GM21381 (cell line): ENCODE results near the gene CPNE2.
"Not testable (repeated sequence)": the region's sequence is repeated elsewhere in the genome, so short reads cannot be mapped to it uniquely, and the experiment has no call there.

ENCODE experiments used
- ATAC-seq: cut with Tn5 transposase; IDR thresholded peaks from one replicate; pipeline ENCODE4 v1.9.1; 2021; ENCODE audit warnings: mild to moderate bottlenecking, moderate library complexity; ENCODE audit not compliant: unreplicated experiment

CPNE2 gene

DNA sequence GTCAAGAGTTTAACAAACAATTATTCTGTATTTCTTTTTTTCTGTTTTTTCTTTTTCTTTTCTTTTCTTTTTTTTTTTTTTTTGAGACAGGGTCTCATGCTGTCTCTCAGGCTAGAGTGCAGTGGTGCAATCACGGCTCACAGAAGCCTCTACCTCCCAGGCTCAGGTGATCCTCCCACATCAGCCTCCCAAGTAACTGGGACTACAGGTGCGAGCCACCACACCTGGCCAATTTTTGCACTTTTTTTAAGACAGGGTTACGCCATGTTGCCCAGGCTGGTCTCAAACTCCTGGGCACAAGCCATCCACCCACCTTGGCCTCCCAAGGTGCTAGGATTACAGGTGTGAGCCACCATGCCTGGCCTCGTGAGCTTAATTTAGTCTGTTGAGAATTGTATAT lies 97.1 kb downstream of the CPNE2 start:
- not testable (repeated sequence) for ATAC-seq

DNA sequence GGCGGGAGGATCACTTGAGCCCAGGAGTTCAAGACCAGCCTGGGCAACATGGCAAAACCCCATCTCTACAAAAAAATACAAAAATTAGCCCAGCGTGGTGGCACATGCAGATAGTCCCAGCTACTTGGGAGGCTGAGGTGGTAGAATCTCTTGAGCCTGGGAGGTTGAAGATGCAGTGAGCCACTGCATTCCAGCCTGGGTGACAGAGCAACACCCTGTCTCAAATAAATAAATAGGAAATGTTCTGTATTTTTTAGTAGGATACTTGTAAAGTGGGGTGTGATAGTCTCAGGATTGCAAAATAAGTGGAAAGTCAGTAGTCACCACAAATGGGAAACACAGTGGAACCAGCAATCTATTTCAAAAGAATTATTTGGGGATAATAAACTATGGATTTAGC lies 97.8 kb downstream of the CPNE2 start:
- ATAC-seq: no peak

GRCh38 chr16:57191056-57191571 lies 98.7 kb downstream of the CPNE2 start:
- no peak for ATAC-seq

GRCh38 chr16:57192146-57192545 lies 99.8 kb downstream of the CPNE2 start:
- ATAC-seq: no peak

DNA sequence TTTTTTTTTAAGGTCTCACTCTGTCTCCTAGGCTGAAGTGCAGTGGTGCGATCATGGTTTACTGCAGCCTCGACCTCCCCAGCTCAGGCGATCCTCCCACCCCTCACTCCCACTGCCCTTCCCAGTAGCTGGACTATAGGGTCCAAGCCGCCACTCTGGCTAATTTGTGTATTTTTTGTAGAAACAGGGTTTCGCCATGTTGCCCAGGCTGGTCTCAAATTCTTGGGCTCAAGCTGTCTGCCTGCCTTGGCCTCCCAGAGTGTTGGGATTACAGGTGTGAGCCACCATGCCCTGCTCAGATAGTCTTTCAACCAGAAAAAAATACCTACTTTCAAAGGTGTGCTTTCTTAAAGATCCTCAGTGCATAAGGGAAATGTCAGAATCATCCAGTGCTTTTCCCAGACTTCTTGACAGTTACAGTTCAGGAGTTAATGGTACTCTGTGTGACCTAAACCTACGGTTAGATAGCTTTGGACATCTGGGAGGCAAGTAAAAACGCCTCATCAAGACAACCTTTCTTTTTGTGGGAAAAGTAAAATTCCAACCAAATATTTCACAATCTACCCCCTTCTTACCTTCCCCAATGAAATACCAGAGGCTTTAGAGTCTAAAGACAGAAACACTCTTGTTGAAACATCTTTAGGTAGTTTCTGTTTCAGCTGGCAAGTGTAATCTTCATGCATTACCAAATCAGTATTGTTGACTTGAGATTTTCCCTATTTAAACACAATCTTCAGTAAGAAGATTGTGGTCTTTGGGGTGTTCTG lies 100.5 kb downstream of the CPNE2 start:
- ATAC-seq: no peak

DNA sequence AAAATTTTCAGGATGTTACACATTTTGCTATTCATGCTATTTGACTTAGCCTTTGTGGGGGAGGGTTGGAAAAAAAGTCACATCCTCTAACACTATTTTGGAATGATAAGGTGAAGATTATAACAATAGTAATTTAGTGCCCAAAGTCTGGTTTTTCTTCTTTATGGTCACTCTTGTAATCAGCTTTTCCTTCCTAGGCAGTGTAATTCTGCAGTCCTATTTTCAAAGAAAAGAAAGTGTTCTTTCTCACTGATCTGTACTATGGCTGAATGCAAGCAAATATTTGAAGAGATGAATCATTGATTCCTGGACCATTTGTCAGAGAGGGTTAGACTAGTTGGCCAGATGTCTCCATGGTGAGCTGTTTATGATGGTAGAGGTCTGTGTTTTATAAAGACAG lies 102.1 kb downstream of the CPNE2 start:
- no peak for ATAC-seq

- no peak for ATAC-seq
These were observed 103.9 kb downstream of the CPNE2 start for GRCh38 chr16:57196286-57196685.

DNA sequence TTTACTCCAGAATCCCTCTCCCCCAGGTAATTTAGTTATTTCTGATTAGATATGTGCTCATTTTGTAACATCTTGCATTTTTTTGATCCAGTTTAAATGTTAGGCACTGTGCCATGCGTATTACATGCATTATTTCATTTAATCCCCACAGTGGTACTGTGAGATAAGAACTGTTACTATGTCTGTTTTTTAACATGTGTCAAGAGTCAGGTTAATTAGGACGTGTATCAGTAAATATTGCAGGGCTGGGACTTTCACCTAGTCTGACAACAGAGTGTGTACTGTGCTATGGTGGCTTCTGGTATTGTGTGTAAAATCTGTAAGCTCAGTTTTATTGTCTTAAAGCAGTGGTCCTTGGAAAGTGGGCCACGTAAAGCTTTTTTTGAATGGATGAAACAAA lies 104.4 kb downstream of the CPNE2 start:
- no peak for ATAC-seq
